ENCODE data around the gene SCAPER.

DNA sequence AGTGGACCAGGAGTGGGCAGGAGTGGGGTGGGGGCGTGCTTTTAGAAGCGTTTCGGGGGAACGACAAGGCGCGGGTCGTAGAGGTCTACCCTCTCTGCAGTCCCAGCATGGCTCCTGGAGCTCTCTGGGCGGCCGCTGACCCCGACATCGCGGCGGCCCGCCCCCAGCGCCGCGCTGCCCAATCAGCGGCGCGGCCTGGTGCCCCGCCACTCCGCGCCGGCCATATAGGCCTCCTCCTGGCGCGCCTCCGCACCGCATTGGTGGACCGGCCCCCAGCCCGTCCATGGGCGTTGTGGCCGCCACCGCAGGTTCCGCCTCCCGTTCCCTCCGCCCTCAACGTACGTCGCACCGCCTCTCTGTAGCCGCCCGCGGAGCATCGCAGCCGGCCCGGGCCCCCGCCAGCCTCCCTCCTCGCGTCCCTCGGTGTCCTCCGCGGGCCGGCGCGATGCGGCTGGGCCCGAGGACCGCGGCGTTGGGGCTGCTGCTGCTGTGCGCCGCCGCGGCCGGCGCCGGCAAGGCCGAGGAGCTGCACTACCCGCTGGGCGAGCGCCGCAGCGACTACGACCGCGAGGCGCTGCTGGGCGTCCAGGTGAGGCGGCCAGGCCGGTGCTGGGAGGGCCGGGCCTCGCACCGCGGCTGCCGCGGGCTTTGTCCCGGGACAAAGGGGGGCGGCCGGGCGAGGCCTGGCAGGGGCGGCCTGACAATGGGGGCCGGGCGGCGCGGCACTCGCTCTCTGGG, 26.4 kb upstream of the SCAPER start, which contains the start of gene RCN2:
- TF ChIP-seq, protein P1, sequence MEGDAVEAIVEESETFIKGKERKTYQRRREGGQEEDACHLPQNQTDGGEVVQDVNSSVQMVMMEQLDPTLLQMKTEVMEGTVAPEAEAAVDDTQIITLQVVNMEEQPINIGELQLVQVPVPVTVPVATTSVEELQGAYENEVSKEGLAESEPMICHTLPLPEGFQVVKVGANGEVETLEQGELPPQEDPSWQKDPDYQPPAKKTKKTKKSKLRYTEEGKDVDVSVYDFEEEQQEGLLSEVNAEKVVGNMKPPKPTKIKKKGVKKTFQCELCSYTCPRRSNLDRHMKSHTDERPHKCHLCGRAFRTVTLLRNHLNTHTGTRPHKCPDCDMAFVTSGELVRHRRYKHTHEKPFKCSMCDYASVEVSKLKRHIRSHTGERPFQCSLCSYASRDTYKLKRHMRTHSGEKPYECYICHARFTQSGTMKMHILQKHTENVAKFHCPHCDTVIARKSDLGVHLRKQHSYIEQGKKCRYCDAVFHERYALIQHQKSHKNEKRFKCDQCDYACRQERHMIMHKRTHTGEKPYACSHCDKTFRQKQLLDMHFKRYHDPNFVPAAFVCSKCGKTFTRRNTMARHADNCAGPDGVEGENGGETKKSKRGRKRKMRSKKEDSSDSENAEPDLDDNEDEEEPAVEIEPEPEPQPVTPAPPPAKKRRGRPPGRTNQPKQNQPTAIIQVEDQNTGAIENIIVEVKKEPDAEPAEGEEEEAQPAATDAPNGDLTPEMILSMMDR (IDR thresholded peaks at IDR 0.05 in 8 of 11, conservative IDR thresholded peaks at IDR 0.05 in 3 of 11), result peak in 4 of 11 experiments; percentile 28 to 60 (median 50)
- peak in 2 of 3 donors; percentile 62 to 87 for TF ChIP-seq POLR2A (IDR thresholded peaks at IDR 0.05)
